GM23338 (cell line): ENCODE measurements around the gene TOX2.

Experiments
- EZH2phosphoT487 ChIP-seq: fragments of 200-600 bp; sonication (generic); IDR thresholded peaks from one replicate; pipeline ENCODE4 v1.8.1; 2018; ENCODE audit warnings: antibody characterized with exemption; ENCODE audit not compliant: unreplicated experiment
- JUNB ChIP-seq: IDR thresholded peaks from one replicate; pipeline ENCODE4 v1.6.1; 2016; ENCODE audit warnings: antibody characterized with exemption; ENCODE audit not compliant: unreplicated experiment
- POLR2AphosphoS5 ChIP-seq: IDR thresholded peaks from 2 replicates; pipeline ENCODE4 v1.6.1; 2016; ENCODE audit warnings: antibody characterized with exemption, low read depth
- TF ChIP-seq, protein P1 (sequence below), 2 experiments: fragments of 200-600 bp in 1 of 2; sonication (generic) in 1 of 2; conservative IDR thresholded peaks; 2 replicates each; pipeline versions ENCODE4 v1.5.1 to v1.6.1; 2016 to 2017; ENCODE audit warnings: antibody characterized with exemption in 2 of 2, low read depth in 2 of 2, mild to moderate bottlenecking in 2 of 2, moderate library complexity in 1 of 2
- TF ChIP-seq, protein P2 (sequence below): IDR thresholded peaks from one replicate; pipeline ENCODE4 v1.6.1; 2018; ENCODE audit warnings: antibody characterized with exemption; ENCODE audit not compliant: unreplicated experiment

DNA sequence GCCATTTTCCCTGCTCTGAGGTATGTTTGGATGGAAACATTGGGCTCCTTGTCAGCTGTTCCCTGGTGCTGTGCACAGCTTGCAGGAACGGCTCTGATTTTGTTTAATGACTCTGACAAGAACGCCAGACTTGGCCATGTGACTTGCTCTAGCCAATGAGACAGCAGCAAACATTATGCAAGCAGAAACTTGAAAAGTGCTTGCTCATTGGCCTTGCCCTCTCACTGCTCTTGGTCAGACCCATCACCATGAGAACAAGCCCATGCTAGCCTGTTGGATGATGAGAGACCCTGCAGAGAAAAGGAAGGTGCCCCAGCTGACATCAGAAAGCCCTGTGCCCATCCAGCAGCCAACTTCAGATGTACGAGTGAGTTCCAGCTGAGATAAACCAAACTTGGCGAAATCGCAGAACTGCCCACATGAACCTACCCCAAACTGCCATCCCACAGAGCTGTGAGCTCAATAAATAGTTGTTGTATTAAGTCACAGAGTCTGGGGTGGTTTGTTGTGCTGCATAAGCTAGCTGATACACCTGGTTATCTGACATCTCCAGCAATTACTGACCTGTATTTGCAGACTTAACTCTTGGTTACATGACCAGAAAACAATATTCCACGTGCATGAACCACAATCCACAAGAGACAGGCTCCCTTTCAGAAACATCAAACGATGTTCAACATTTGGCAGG, 175.5 kb downstream of the TOX2 start:
- TF ChIP-seq EZH2phosphoT487 (no peak), POLR2AphosphoS5 (no peak), JUNB (no peak)
- TF ChIP-seq, protein P1, sequence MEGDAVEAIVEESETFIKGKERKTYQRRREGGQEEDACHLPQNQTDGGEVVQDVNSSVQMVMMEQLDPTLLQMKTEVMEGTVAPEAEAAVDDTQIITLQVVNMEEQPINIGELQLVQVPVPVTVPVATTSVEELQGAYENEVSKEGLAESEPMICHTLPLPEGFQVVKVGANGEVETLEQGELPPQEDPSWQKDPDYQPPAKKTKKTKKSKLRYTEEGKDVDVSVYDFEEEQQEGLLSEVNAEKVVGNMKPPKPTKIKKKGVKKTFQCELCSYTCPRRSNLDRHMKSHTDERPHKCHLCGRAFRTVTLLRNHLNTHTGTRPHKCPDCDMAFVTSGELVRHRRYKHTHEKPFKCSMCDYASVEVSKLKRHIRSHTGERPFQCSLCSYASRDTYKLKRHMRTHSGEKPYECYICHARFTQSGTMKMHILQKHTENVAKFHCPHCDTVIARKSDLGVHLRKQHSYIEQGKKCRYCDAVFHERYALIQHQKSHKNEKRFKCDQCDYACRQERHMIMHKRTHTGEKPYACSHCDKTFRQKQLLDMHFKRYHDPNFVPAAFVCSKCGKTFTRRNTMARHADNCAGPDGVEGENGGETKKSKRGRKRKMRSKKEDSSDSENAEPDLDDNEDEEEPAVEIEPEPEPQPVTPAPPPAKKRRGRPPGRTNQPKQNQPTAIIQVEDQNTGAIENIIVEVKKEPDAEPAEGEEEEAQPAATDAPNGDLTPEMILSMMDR (conservative IDR thresholded peaks at IDR 0.05; ENCODE audit: low read depth in 2 of 2) = no peak
- TF ChIP-seq, protein P2, sequence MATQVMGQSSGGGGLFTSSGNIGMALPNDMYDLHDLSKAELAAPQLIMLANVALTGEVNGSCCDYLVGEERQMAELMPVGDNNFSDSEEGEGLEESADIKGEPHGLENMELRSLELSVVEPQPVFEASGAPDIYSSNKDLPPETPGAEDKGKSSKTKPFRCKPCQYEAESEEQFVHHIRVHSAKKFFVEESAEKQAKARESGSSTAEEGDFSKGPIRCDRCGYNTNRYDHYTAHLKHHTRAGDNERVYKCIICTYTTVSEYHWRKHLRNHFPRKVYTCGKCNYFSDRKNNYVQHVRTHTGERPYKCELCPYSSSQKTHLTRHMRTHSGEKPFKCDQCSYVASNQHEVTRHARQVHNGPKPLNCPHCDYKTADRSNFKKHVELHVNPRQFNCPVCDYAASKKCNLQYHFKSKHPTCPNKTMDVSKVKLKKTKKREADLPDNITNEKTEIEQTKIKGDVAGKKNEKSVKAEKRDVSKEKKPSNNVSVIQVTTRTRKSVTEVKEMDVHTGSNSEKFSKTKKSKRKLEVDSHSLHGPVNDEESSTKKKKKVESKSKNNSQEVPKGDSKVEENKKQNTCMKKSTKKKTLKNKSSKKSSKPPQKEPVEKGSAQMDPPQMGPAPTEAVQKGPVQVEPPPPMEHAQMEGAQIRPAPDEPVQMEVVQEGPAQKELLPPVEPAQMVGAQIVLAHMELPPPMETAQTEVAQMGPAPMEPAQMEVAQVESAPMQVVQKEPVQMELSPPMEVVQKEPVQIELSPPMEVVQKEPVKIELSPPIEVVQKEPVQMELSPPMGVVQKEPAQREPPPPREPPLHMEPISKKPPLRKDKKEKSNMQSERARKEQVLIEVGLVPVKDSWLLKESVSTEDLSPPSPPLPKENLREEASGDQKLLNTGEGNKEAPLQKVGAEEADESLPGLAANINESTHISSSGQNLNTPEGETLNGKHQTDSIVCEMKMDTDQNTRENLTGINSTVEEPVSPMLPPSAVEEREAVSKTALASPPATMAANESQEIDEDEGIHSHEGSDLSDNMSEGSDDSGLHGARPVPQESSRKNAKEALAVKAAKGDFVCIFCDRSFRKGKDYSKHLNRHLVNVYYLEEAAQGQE = no peak
